PC-9 (cell line): ENCODE data around the gene SPRR2D.

Source experiments
- EZH2 ChIP-seq: fragments of 200-600 bp; sonication (generic); IDR thresholded peaks from 2 replicates; pipeline ENCODE4 v1.8.0; 2017; ENCODE audit warnings: antibody characterized with exemption, low read depth
- TF ChIP-seq, protein P1 (sequence below): fragments of 200-600 bp; sonication (generic); conservative IDR thresholded peaks from 2 replicates; pipeline ENCODE4 v1.6.1; 2017; ENCODE audit warnings: mixed run types, antibody characterized with exemption, mild to moderate bottlenecking, moderate library complexity

DNA sequence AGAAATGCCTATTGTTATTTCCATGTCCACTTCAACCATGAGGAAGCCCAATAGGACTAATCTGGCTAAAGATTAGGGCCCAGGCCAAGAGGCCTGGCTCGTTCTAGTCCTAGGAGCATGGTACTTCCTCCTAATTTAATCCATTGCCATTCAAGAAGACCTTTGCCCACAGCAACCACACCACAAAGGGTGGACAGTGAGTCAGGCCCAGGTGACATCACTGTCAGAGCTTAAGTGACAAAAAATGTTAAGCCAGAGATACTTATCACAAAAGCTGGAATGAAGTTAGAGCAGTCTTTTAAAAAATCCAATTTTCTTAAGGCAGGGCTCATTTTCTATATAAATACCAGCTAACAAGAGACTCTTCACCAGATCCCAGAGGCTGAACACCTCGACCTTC, 39.5 kb downstream of the SPRR2D start, which contains the start of gene SPRR3:
- TF ChIP-seq, protein P1, sequence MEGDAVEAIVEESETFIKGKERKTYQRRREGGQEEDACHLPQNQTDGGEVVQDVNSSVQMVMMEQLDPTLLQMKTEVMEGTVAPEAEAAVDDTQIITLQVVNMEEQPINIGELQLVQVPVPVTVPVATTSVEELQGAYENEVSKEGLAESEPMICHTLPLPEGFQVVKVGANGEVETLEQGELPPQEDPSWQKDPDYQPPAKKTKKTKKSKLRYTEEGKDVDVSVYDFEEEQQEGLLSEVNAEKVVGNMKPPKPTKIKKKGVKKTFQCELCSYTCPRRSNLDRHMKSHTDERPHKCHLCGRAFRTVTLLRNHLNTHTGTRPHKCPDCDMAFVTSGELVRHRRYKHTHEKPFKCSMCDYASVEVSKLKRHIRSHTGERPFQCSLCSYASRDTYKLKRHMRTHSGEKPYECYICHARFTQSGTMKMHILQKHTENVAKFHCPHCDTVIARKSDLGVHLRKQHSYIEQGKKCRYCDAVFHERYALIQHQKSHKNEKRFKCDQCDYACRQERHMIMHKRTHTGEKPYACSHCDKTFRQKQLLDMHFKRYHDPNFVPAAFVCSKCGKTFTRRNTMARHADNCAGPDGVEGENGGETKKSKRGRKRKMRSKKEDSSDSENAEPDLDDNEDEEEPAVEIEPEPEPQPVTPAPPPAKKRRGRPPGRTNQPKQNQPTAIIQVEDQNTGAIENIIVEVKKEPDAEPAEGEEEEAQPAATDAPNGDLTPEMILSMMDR: no peak
- no peak for TF ChIP-seq EZH2
